Lung (tissue), 12 donors: ENCODE results near the gene TLE5. TPM values are rescaled to one million over a fixed set of nuclear protein-coding genes. Genes with fewer than 3 reads are reported as not detected.

Experiments
- ATAC-seq: fragments of 200-7000 bp; cut with Tn5 transposase; one replicate; pipeline ENCODE4 v1.9.1; 2020; ENCODE audit warnings: moderate number of reproducible peaks; ENCODE audit not compliant: insufficient read depth, low FRiP score
- DNase-seq, 3 donors: peaks; one replicate each; pipeline ENCODE4 v3.0.0-alpha.2; 2013 to 2017
- H3K27ac ChIP-seq, 2 donors: one replicate each; pipeline ENCODE4 v1.5.1; 2013; ENCODE audit warnings: mild to moderate bottlenecking in 2 of 2, moderate library complexity in 2 of 2, control low read depth in 1 of 2, inconsistent platforms in 1 of 2, low read depth in 1 of 2, low read length in 1 of 2
- H3K27me3 ChIP-seq, 3 donors: one replicate each; pipeline ENCODE4 v1.5.1; 2013; ENCODE audit warnings: low read length in 2 of 3; ENCODE audit not compliant: control insufficient read depth in 3 of 3, insufficient read depth in 3 of 3
- H3K36me3 ChIP-seq, 4 donors: one replicate each; pipeline ENCODE4 v1.5.1; 2013; ENCODE audit warnings: low read length in 4 of 4, mild to moderate bottlenecking in 1 of 4, moderate library complexity in 1 of 4; ENCODE audit not compliant: control insufficient read depth in 4 of 4, insufficient read depth in 4 of 4
- H3K4me1 ChIP-seq, 5 donors: one replicate each; pipeline ENCODE4 v1.5.1; 2013; ENCODE audit warnings: low read length in 5 of 5, mild to moderate bottlenecking in 2 of 5, moderate library complexity in 1 of 5; ENCODE audit not compliant: control insufficient read depth in 5 of 5, insufficient read depth in 5 of 5
- H3K4me3 ChIP-seq: one replicate; pipeline ENCODE4 v1.5.1; 2013; ENCODE audit warnings: mild to moderate bottlenecking, control low read depth, moderate library complexity
- H3K9ac ChIP-seq, 2 donors: one replicate each; pipeline ENCODE4 v1.5.1; 2013; ENCODE audit warnings: low read length in 2 of 2, control low read depth in 1 of 2; ENCODE audit not compliant: insufficient read depth in 1 of 2
- H3K9me3 ChIP-seq, 4 donors: one replicate each; pipeline ENCODE4 v1.5.1; 2013; ENCODE audit warnings: low read length in 3 of 4, mild to moderate bottlenecking in 1 of 4, moderate library complexity in 1 of 4; ENCODE audit not compliant: control insufficient read depth in 4 of 4, insufficient read depth in 3 of 4
- CTCF ChIP-seq: IDR thresholded peaks from 2 replicates; pipeline ENCODE4 v1.5.1; 2012; ENCODE audit warnings: mild to moderate bottlenecking; ENCODE audit errors: control extremely low read depth, extremely low read depth
- WGBS, 2 donors: extraction: QIAGEN DNeasy Blood & Tissue Kit; methylation state at CpG; one replicate each; pipeline ENCODE4 v1.1.7; 2013; 5-methylcytosine and 5-hydroxymethylcytosine counted together
- polyA plus RNA-seq, 2 donors: library from polyadenylated mRNA; stranded (reverse); fragments of 200-250 nt; gene quantifications; one replicate each; pipeline ENCODE4 v1.2.1, GENCODE V29; 2013
- total RNA-seq, 2 donors: library from RNA; depleted of rRNA in 1 of 2; stranded (reverse); fragments of >200 nt in 1 of 2; gene quantifications; one replicate each; pipeline ENCODE4 v1.2.1, GENCODE V29; 2014 to 2021
- donor health status: control.
- donor health status: control.
- donor health status: Bipolar disorder and iron deficiency.
- donor health status: healthy.
- donor health status: DM: yes; HTN: yes; CAD: no.

TLE5 gene
- total and polyA plus RNA-seq, 4 donors: 179 to 797 (median 410) TPM

GRCh38 chr19:3017923-3018322, 44.4 kb downstream of the TLE5 start:
- 86 to 97% methylated on average over 7 of the region's 7 CpGs for WGBS, 2 donors
- Histone ChIP-seq H3K4me1 (no peaks in the 10 kb centered on the region), H3K36me3 (peaks cover 4 to 20% (median 17%) of the 10 kb centered on the region in 4 donors), H3K4me3 (no peak overlapping the region), H3K27me3 (no peaks in the 10 kb centered on the region), H3K9me3 (no peaks in the 10 kb centered on the region), H3K9ac (no peak overlapping the region), H3K27ac (no peak overlapping the region)
- DNase-seq: no peak
- ATAC-seq: no peak
- no peak for TF ChIP-seq CTCF

GRCh38 chr19:3015126-3016057, 46.9 kb downstream of the TLE5 start:
- whole genome bisulfite sequencing, 2 donors: 94 to 96% methylated on average over 22 of the region's 22 CpGs
- no peak for DNase-seq

GRCh38 chr19:3014135-3014534, 48.2 kb downstream of the TLE5 start:
- no peaks in the 10 kb centered on the region for H3K27me3 ChIP-seq
- H3K4me1 ChIP-seq: no peaks in the 10 kb centered on the region
- TF ChIP-seq CTCF: no peak
- H3K9me3 ChIP-seq: no peaks in the 10 kb centered on the region
- peaks cover 4 to 37% (median 26%) of the 10 kb centered on the region in 4 donors for H3K36me3 ChIP-seq
- DNase-seq: no peak
- no peak overlapping the region for H3K9ac ChIP-seq
- 95 to 98% methylated on average over 8 of the region's 8 CpGs for WGBS, 2 donors
- no peak overlapping the region for H3K4me3 ChIP-seq
- H3K27ac ChIP-seq: no peak overlapping the region
- no peak for ATAC-seq

More at GRCh38 chr19:3015126-3016057, 46.9 kb downstream of the TLE5 start:
- Histone ChIP-seq H3K4me1 (no peaks in the 10 kb centered on the region), H3K4me3 (no peak overlapping the region), H3K9me3 (no peaks in the 10 kb centered on the region), H3K27ac (no peak overlapping the region), H3K36me3 (peaks cover 4 to 33% (median 26%) of the 10 kb centered on the region in 4 donors), H3K27me3 (no peaks in the 10 kb centered on the region), H3K9ac (no peak overlapping the region)
- no peak for TF ChIP-seq CTCF
- ATAC-seq: no peak
